Measurements from ENCODE around the gene PXMP2. TPM values are rescaled to one million over a fixed set of nuclear protein-coding genes. Genes with fewer than 3 reads are reported as not detected.

The PXMP2 gene
- total and polyA plus RNA-seq, 9 donors, result 17.7 to 28.9 (median 23.2) TPM

GRCh38 chr12:132672116-132672515, 15.3 kb upstream of the PXMP2 start:
- no peaks in the 10 kb centered on the region for H3K9me3 ChIP-seq (replicated peaks; ENCODE audit: control insufficient read depth, low read depth, low read length)
- no peak overlapping the region for H3K4me3 ChIP-seq (ENCODE audit: low read length)
- no peaks in the 10 kb centered on the region for H3K4me1 ChIP-seq (ENCODE audit: control insufficient read depth, insufficient read depth, low read length)
- no peak overlapping the region for H3K27ac ChIP-seq (ENCODE audit: low read length)
- H3K27me3 ChIP-seq (ENCODE audit: control insufficient read depth, insufficient read depth, low read length), result no peaks in the 10 kb centered on the region
- WGBS (ENCODE audit: insufficient coverage), result 85% methylated on average over 10 of the region's 16 CpGs
- peaks cover 80% of the 10 kb centered on the region for H3K36me3 ChIP-seq (ENCODE audit: control insufficient read depth, insufficient read depth, low read length)
- DNase-seq, result no peak

DNA sequence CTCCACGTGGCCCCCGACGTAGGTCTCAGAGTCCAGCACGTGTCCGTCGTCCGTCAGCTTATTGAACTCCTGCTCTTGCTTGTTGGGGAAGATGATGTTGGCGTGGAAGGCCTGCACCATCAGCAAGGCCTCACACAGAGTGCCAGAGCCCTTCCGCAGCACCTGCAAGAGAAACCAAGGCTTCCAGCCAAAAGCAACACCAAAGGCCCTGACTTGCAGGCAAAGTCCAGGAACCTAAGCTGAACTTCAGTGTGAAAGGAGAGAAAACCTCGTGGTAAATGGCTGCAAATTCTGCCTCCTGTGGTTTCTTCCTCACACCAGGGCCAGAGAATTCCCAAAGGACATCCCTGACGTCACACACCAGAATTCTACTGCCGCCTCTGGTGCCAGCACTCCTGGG, 14.7 kb upstream of the PXMP2 start:
- H3K4me3 ChIP-seq (ENCODE audit: low read length), result no peak overlapping the region
- 86% methylated on average over 7 of the region's 12 CpGs for WGBS (ENCODE audit: insufficient coverage)
- H3K36me3 ChIP-seq (ENCODE audit: control insufficient read depth, insufficient read depth, low read length), result peaks cover 80% of the 10 kb centered on the region
- H3K27ac ChIP-seq (ENCODE audit: low read length), result no peak overlapping the region
- no peaks in the 10 kb centered on the region for H3K27me3 ChIP-seq (ENCODE audit: control insufficient read depth, insufficient read depth, low read length)
- H3K9me3 ChIP-seq (replicated peaks; ENCODE audit: control insufficient read depth, low read depth, low read length), result no peaks in the 10 kb centered on the region
- no peaks in the 10 kb centered on the region for H3K4me1 ChIP-seq (ENCODE audit: control insufficient read depth, insufficient read depth, low read length)
- DNase-seq, result no peak

- H3K9me3 ChIP-seq (replicated peaks; ENCODE audit: control insufficient read depth, low read depth, low read length), result no peaks in the 10 kb centered on the region
- H3K4me1 ChIP-seq (ENCODE audit: control insufficient read depth, insufficient read depth, low read length), result no peaks in the 10 kb centered on the region
- WGBS (ENCODE audit: insufficient coverage), result 86% methylated on average over 23 of the region's 27 CpGs
- H3K27me3 ChIP-seq (ENCODE audit: control insufficient read depth, insufficient read depth, low read length), result no peaks in the 10 kb centered on the region
- H3K27ac ChIP-seq (ENCODE audit: low read length), result no peak overlapping the region
- peaks cover 78% of the 10 kb centered on the region for H3K36me3 ChIP-seq (ENCODE audit: control insufficient read depth, insufficient read depth, low read length)
- no peak overlapping the region for H3K4me3 ChIP-seq (ENCODE audit: low read length)
- no peak for DNase-seq
These were observed 13.9 kb upstream of the PXMP2 start for GRCh38 chr12:132673288-132674179.

DNA sequence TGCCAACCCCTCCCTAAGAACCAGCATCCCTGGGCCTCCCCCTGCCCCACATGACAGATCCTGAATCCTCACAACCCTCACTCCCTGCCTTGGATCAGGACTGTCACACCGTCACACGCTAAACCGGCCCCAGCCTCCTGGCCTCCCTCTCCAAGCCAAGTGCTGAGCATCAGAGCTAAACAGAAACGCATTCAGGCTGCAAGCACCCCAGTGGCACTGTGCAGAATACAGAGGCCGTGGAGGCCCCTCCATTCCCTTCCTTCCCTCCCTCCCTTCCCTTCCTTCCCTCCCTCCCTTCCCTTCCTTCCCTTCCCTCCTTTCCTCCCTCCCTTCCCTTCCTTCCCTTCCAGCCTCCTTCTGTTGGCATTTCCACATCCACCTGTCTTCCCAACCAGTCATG, 12.8 kb upstream of the PXMP2 start:
- H3K36me3 ChIP-seq (ENCODE audit: control insufficient read depth, insufficient read depth, low read length), result peaks cover 71% of the 10 kb centered on the region
- H3K27ac ChIP-seq (ENCODE audit: low read length), result no peak overlapping the region
- no peak for DNase-seq
- WGBS (ENCODE audit: insufficient coverage), result 97% methylated on average over 5 of the region's 5 CpGs
- no peaks in the 10 kb centered on the region for H3K4me1 ChIP-seq (ENCODE audit: control insufficient read depth, insufficient read depth, low read length)
- no peaks in the 10 kb centered on the region for H3K9me3 ChIP-seq (replicated peaks; ENCODE audit: control insufficient read depth, low read depth, low read length)
- H3K27me3 ChIP-seq (ENCODE audit: control insufficient read depth, insufficient read depth, low read length), result no peaks in the 10 kb centered on the region
- H3K4me3 ChIP-seq (ENCODE audit: low read length), result no peak overlapping the region

- Histone ChIP-seq H3K36me3 (ENCODE audit: control insufficient read depth, insufficient read depth, low read length) (peaks cover 64% of the 10 kb centered on the region), H3K4me3 (ENCODE audit: low read length) (no peak overlapping the region), H3K27ac (ENCODE audit: low read length) (no peak overlapping the region), H3K4me1 (ENCODE audit: control insufficient read depth, insufficient read depth, low read length) (no peaks in the 10 kb centered on the region), H3K9me3 (replicated peaks; ENCODE audit: control insufficient read depth, low read depth, low read length) (no peaks in the 10 kb centered on the region), H3K27me3 (ENCODE audit: control insufficient read depth, insufficient read depth, low read length) (no peaks in the 10 kb centered on the region)
- 91% methylated on average over 7 of the region's 14 CpGs for WGBS (ENCODE audit: insufficient coverage)
- no peak for DNase-seq
These were observed 11.5 kb upstream of the PXMP2 start for GRCh38 chr12:132675757-132676432.

DNA sequence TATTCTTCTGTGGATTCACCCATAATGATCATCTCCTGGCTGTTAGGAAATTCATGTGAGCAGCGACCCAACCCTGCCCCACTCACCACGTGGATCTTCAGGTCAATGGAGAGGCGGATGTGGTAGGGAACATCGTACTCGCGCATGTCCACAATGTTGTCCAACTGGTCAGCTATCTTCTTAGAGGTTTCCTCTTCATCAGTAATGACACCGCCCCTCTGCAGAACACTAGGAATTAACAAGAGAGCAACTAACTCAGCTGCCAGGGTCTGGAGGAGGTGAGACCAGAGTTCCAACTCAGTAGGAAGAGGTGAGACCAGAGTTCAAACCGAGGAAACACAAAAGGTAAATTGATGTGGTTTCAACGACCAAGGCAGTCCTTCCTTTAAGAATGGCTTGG, 9.9 kb upstream of the PXMP2 start:
- Histone ChIP-seq H3K27me3 (ENCODE audit: control insufficient read depth, insufficient read depth, low read length) (no peaks in the 10 kb centered on the region), H3K9me3 (replicated peaks; ENCODE audit: control insufficient read depth, low read depth, low read length) (no peaks in the 10 kb centered on the region), H3K27ac (ENCODE audit: low read length) (no peak overlapping the region), H3K36me3 (ENCODE audit: control insufficient read depth, insufficient read depth, low read length) (peaks cover 57% of the 10 kb centered on the region), H3K4me1 (ENCODE audit: control insufficient read depth, insufficient read depth, low read length) (no peaks in the 10 kb centered on the region), H3K4me3 (ENCODE audit: low read length) (no peak overlapping the region)
- DNase-seq, result no peak
- WGBS (ENCODE audit: insufficient coverage), result 92% methylated on average over 5 of the region's 9 CpGs

- H3K27me3 ChIP-seq (ENCODE audit: control insufficient read depth, insufficient read depth, low read length), result no peaks in the 10 kb centered on the region
- H3K4me1 ChIP-seq (ENCODE audit: control insufficient read depth, insufficient read depth, low read length), result peaks cover 6% of the 10 kb centered on the region
- no peak overlapping the region for H3K4me3 ChIP-seq (ENCODE audit: low read length)
- no peak for DNase-seq
- H3K9me3 ChIP-seq (replicated peaks; ENCODE audit: control insufficient read depth, low read depth, low read length), result no peaks in the 10 kb centered on the region
- WGBS (ENCODE audit: insufficient coverage), result no CpG with 5 or more reads among the region's 5 CpGs
- H3K27ac ChIP-seq (ENCODE audit: low read length), result no peak overlapping the region
- H3K36me3 ChIP-seq (ENCODE audit: control insufficient read depth, insufficient read depth, low read length), result peaks cover 5% of the 10 kb centered on the region
These were observed 2.0 kb upstream of the PXMP2 start for GRCh38 chr12:132685400-132685799.

- DNase-seq, result peak; percentile 64
- H3K4me3 ChIP-seq (ENCODE audit: low read length), result peak overlapping the region; percentile 45
- H3K9me3 ChIP-seq (replicated peaks; ENCODE audit: control insufficient read depth, low read depth, low read length), result no peaks in the 10 kb centered on the region
- no peaks in the 10 kb centered on the region for H3K27me3 ChIP-seq (ENCODE audit: control insufficient read depth, insufficient read depth, low read length)
- peaks cover 6% of the 10 kb centered on the region for H3K36me3 ChIP-seq (ENCODE audit: control insufficient read depth, insufficient read depth, low read length)
- peaks cover 6% of the 10 kb centered on the region for H3K4me1 ChIP-seq (ENCODE audit: control insufficient read depth, insufficient read depth, low read length)
- H3K27ac ChIP-seq (ENCODE audit: low read length), result no peak overlapping the region
- under 1% methylated on average over 46 of the region's 55 CpGs for WGBS (ENCODE audit: insufficient coverage)
These were observed 569 bp upstream of the PXMP2 start for GRCh38 chr12:132686825-132687210.

GRCh38 chr12:132689227-132689626, 1.8 kb downstream of the PXMP2 start:
- H3K4me1 ChIP-seq (ENCODE audit: control insufficient read depth, insufficient read depth, low read length), result peaks cover 6% of the 10 kb centered on the region
- no peaks in the 10 kb centered on the region for H3K27me3 ChIP-seq (ENCODE audit: control insufficient read depth, insufficient read depth, low read length)
- no peak overlapping the region for H3K27ac ChIP-seq (ENCODE audit: low read length)
- H3K4me3 ChIP-seq (ENCODE audit: low read length), result no peak overlapping the region
- WGBS (ENCODE audit: insufficient coverage), result 76% methylated on average over 17 of the region's 18 CpGs
- peaks cover 5% of the 10 kb centered on the region for H3K36me3 ChIP-seq (ENCODE audit: control insufficient read depth, insufficient read depth, low read length)
- no peak for DNase-seq
- H3K9me3 ChIP-seq (replicated peaks; ENCODE audit: control insufficient read depth, low read depth, low read length), result no peaks in the 10 kb centered on the region

DNA sequence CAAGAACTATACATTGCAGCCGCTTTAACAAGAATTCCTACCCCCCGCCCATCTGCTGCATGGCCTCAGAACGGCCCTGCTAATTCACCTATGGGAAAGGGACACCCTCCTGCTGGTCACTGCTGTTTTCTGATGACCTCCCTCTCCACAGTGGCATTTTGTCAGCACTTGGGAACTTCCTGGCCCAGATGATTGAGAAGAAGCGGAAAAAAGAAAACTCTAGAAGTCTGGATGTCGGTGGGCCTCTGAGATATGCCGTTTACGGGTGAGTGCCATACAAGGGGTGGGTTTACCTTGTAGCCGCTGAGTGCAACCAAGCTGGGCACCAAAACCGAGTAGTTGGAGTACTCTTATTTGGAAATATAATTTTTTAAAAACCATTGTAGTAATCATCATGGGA, 2.7 kb downstream of the PXMP2 start:
- Histone ChIP-seq H3K4me1 (ENCODE audit: control insufficient read depth, insufficient read depth, low read length) (peaks cover 6% of the 10 kb centered on the region), H3K36me3 (ENCODE audit: control insufficient read depth, insufficient read depth, low read length) (peaks cover 5% of the 10 kb centered on the region), H3K27ac (ENCODE audit: low read length) (no peak overlapping the region), H3K9me3 (replicated peaks; ENCODE audit: control insufficient read depth, low read depth, low read length) (no peaks in the 10 kb centered on the region), H3K27me3 (ENCODE audit: control insufficient read depth, insufficient read depth, low read length) (no peaks in the 10 kb centered on the region), H3K4me3 (ENCODE audit: low read length) (no peak overlapping the region)
- DNase-seq, result no peak
- WGBS (ENCODE audit: insufficient coverage), result 86% methylated on average over 7 of the region's 9 CpGs

All from muscle of leg (tissue), 11 donors.